Left ventricle myocardium inferior (tissue), 1 donor: ENCODE measurements around the gene GLYATL1B. TPM values are rescaled to one million over a fixed set of nuclear protein-coding genes. Genes with fewer than 3 reads are reported as not detected.
"Not testable (repeated sequence)": the region's sequence is repeated elsewhere in the genome, so short reads cannot be mapped to it uniquely, and the experiment has no call there.

Experiments used
- DNase-seq: peaks from one replicate; pipeline ENCODE4 v3.0.0-alpha.2; 2020
- H3K27ac ChIP-seq: fragments of 200-600 bp; replicated peaks from 2 replicates; pipeline ENCODE4 v1.8.0; 2021
- H3K27me3 ChIP-seq: fragments of 200-600 bp; 2 replicates; pipeline ENCODE4 v1.8.0; 2021; ENCODE audit warnings: low read depth
- H3K36me3 ChIP-seq: fragments of 200-600 bp; 2 replicates; pipeline ENCODE4 v1.8.0; 2021
- H3K4me1 ChIP-seq: fragments of 200-600 bp; 2 replicates; pipeline ENCODE4 v1.8.0; 2021
- H3K4me3 ChIP-seq: fragments of 200-600 bp; 2 replicates; pipeline ENCODE4 v1.8.0; 2021; ENCODE audit warnings: mild to moderate bottlenecking, moderate library complexity
- H3K9me3 ChIP-seq: fragments of 200-600 bp; replicated peaks from 2 replicates; pipeline ENCODE4 v1.8.0; 2021
- intact Hi-C: fragments of 100-400 bp; cut with micrococcal nuclease; formaldehyde crosslinking; loops from one replicate; pipeline ENCODE4 v1.11.0; 2022
- long read RNA-seq: library from polyadenylated mRNA; unstranded; transcript quantifications from one replicate; pipeline ENCODE4 v2.0.0, GENCODE V29; 2021
- total RNA-seq: library from RNA; stranded (reverse); fragmentation: NEBNext Ultra II Directional; extraction: Animal tissue kit (Norgen Biotek cat#: 25700); gene quantifications from one replicate; pipeline ENCODE4 v1.2.1, GENCODE V29; 2021
- TF ChIP-seq, protein P1 (sequence below): fragments of 200-600 bp; IDR thresholded peaks from 2 replicates; pipeline ENCODE4 v1.8.0; 2021; ENCODE audit warnings: antibody characterized with exemption, mild to moderate bottlenecking, borderline replicate concordance
- donor health status: DM: no; HTN: yes; CAD: no; lungs with severe emphysema.

Gene GLYATL1B, protein sequence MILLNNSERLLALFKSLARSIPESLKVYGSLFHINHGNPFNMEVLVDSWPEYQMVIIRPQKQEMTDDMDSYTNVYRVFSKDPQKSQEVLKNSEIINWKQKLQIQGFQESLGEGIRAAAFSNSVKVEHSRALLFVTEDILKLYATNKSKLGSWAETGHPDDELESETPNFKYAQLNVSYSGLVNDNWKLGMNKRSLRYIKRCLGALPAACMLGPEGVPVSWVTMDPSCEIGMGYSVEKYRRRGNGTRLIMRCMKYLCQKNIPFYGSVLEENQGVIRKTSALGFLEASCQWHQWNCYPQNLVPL
- not detected for total RNA-seq
- long read RNA-seq = 0 reads

DNA sequence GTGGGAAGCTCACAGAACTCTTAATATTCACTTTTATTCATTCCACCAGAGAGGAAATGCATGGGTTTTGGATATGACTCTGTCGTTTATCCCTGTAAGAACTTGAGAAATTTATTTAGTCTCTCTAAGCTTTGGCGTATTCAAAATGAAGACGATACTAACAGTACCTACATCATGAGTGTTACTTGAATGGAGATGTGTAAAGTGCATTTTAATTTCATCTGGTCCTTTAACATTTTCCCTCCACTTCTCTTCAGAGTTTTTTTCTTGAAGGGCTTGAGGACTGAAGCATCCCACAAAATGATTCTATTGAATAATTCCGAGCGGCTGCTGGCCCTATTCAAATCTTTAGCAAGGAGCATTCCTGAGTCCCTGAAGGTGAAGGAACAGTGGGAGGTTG, at the start of gene GLYATL1B:
TSS of gene GLYATL1B (plus strand) at position 301 of the 400 bp plus-strand sequence. CDS start at position 301, 0 bp downstream.
- H3K9me3 ChIP-seq, H3K4me1 ChIP-seq, H3K27me3 ChIP-seq, H3K4me3 ChIP-seq, H3K27ac ChIP-seq, DNase-seq, intact Hi-C loops, H3K36me3 ChIP-seq: not testable (repeated sequence)

DNA sequence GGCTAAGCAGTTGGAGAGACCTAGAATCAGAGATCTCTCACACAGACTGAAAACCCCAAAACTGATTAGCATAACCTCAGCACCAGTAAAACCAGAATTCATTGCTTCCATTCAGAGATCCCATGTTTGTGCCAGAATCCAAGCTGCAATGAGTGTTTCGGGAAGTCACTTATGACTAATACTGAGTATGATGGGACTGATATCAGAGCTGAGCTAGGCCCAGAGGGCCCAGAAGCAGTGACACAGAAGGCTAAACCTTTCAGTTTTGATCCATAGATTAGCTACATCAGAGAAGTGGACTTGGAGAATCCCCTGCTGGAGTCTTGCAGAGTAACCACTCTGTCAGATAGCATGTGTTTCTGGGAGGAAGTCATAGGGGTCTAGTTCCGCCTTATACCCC, 49.6 kb upstream of the GLYATL1B start:
- H3K27me3 ChIP-seq = peaks cover 12% of the 10 kb centered on the region
- H3K4me3 ChIP-seq, H3K9me3 ChIP-seq, H3K36me3 ChIP-seq, H3K27ac ChIP-seq, DNase-seq, H3K4me1 ChIP-seq, intact Hi-C loops: not testable (repeated sequence)

DNA sequence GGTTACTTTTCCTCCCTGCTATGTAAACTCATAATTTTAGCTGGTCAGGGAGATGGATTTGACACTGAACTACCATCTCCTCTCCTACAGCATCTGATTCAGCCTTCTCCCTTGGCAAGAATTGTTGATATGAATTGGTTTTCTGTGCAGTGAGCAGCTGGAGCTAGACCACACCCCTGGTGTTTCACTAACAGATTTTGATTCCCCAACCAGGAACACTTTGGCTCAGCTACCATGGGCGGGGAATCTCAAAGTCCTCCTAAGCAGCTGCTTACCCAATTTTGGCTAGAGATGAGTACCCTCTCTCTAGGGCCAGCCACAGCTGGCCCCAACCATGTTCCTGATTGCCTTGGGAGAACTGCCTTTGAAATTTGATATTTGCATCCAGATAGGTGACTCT, 48.7 kb upstream of the GLYATL1B start:
- intact Hi-C loops, H3K4me1 ChIP-seq, DNase-seq: not testable (repeated sequence)

DNA sequence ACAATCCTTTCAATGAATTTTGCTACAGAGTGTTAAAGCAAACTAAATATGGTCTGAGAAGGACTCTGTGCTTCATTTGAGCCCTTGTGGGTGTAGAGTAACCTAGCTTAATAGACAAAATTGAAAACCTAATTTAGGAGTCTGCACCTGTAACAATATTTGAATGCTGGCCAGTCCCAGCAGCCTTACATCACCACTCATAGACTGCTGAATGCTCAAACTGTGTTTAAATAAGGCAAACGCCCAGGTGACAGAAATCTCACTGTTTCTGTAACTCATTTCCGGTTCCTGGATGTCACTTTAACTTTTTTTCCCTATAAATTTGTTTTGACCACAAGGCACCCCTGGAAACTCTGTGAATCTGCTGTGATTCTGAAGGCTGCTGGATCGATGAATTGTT, 45.5 kb upstream of the GLYATL1B start:
- TF ChIP-seq, protein P1, sequence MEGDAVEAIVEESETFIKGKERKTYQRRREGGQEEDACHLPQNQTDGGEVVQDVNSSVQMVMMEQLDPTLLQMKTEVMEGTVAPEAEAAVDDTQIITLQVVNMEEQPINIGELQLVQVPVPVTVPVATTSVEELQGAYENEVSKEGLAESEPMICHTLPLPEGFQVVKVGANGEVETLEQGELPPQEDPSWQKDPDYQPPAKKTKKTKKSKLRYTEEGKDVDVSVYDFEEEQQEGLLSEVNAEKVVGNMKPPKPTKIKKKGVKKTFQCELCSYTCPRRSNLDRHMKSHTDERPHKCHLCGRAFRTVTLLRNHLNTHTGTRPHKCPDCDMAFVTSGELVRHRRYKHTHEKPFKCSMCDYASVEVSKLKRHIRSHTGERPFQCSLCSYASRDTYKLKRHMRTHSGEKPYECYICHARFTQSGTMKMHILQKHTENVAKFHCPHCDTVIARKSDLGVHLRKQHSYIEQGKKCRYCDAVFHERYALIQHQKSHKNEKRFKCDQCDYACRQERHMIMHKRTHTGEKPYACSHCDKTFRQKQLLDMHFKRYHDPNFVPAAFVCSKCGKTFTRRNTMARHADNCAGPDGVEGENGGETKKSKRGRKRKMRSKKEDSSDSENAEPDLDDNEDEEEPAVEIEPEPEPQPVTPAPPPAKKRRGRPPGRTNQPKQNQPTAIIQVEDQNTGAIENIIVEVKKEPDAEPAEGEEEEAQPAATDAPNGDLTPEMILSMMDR = no peak
- intact Hi-C loops = no loop called here
- no peaks in the 10 kb centered on the region for H3K4me1 ChIP-seq
- no peak overlapping the region for H3K27ac ChIP-seq
- peaks cover 5% of the 10 kb centered on the region for H3K9me3 ChIP-seq
- peaks cover 9% of the 10 kb centered on the region for H3K27me3 ChIP-seq
- no peak for DNase-seq
- H3K4me3 ChIP-seq = no peak overlapping the region
- no peaks in the 10 kb centered on the region for H3K36me3 ChIP-seq

More for the DNA sequence above, 48.7 kb upstream of the GLYATL1B start:
- H3K36me3 ChIP-seq, H3K27ac ChIP-seq, H3K9me3 ChIP-seq, H3K4me3 ChIP-seq: not testable (repeated sequence)
- peaks cover 12% of the 10 kb centered on the region for H3K27me3 ChIP-seq

DNA sequence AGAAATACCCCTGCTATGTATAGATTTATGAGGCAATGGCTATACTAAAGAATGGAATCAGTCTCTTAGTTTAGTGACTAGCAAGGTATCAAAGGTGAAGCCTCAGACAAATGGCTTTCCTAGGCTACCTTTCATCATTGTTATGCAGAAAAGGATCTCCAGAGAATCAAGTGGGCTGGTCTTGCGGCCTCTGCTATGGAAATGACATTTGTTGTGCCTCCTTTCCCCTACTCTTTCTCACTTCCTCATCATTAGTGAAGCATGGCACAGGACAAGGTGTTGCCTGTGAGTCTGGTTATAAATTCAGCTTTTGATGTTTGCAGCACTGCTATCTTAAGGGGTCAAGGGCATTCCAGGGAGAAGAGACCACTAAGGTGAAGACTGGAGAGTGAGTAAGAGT, 34.7 kb upstream of the GLYATL1B start:
- H3K4me3 ChIP-seq, H3K9me3 ChIP-seq, H3K36me3 ChIP-seq, H3K27ac ChIP-seq, DNase-seq, intact Hi-C loops, H3K4me1 ChIP-seq: not testable (repeated sequence)
- H3K27me3 ChIP-seq = peaks cover 17% of the 10 kb centered on the region

DNA sequence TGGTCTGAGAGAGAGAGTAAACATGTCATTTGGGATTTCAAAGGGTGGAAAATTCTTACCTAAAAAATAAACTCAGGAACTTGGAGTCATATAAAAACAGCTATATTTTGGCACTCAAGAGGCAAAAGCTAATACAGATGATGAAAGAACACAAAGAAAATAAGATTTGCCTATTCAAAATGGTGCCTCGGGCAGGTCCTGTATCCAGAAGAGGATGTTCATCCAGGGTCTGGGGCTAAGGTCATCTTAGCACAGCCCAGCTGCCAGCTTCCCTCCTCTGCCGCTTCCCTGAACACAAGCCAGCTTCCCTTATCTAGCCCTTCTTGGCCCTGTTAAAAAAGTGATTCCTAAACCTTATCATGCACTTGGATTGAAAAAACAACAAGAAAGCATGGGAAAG, 33.8 kb upstream of the GLYATL1B start:
- intact Hi-C loops, H3K36me3 ChIP-seq, H3K27ac ChIP-seq: not testable (repeated sequence)

DNA sequence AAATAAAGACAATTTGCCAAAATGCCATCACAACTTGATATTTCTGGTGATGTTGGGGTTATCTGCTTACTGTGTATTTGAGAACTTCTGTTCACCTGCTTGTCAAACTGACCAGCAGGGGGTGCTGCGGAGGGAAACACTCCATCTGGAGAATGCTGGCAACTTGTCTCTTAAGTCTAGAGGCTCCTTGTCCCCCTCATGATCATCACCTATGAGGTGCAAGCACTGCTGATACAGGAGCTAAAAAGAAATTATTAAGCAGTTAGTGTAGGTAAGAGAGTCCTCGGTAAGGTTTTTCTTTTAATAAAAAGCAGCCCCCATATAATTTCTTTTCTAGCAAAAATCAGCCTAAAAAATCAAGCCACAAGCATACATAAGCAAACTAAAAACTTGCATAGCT, 32.7 kb upstream of the GLYATL1B start:
- TF ChIP-seq, protein P1 = peak; percentile 73
- no peak overlapping the region for H3K4me3 ChIP-seq
- intact Hi-C loops = no loop called here
- H3K36me3 ChIP-seq = no peaks in the 10 kb centered on the region
- H3K27ac ChIP-seq = no peak overlapping the region
- peaks cover 5% of the 10 kb centered on the region for H3K4me1 ChIP-seq
- peak; percentile 51 for DNase-seq
- H3K27me3 ChIP-seq = peaks cover 32% of the 10 kb centered on the region
- H3K9me3 ChIP-seq = no peaks in the 10 kb centered on the region

More for the DNA sequence above, 33.8 kb upstream of the GLYATL1B start:
- peaks cover 26% of the 10 kb centered on the region for H3K27me3 ChIP-seq
- H3K9me3 ChIP-seq, H3K4me3 ChIP-seq, H3K4me1 ChIP-seq, DNase-seq: not testable (repeated sequence)

DNA sequence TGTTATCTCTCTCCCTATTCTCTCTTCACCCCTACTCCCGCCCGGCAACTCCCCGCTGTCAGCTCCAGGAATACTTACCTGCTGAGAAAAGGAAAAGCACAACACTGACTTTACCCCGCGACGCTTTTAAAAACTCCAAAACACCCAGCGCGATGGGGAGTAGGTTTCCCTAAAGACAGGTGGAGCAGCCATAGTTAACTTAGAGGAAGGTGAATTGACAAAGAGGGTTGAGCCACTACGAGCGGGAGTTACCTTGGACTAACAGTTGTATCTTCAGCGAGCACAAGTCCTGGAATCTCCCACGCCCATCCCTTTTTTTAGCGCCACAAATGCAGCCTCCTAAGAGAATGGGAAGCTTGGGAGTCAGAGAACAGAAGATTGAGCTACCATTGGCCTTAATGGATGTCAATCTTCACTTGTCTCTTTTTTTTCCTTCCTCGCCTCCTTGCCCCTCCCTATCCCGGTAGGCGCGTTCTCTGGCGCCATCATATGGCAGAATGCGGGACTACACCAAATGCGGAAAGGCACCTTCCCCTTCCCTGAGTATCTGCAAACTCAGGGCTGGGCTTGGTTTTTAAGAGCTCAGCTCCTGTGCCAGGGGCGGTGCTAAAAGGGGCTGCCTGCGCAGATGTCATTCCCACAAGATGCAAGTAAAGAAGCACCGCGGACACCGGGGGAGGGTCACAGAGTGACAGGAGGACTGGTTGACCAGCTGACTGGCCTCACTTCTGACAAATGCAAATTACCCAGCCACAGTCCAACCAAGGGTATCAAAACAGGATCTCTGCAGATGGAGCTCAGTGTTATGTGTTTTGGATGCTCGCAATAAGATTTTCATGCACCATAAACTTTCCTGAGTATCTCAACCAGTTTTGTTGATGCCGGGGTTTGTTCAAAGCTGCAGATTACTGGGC, 27.7 kb upstream of the GLYATL1B start:
- H3K9me3 ChIP-seq, H3K27ac ChIP-seq, H3K36me3 ChIP-seq, intact Hi-C loops, H3K4me1 ChIP-seq: not testable (repeated sequence)
- DNase-seq = peak; percentile 41
- TF ChIP-seq, protein P1 = peak; percentile 63
- Histone ChIP-seq H3K4me3 (peak overlapping the region; percentile 42), H3K27me3 (peaks cover 81% of the 10 kb centered on the region)

DNA sequence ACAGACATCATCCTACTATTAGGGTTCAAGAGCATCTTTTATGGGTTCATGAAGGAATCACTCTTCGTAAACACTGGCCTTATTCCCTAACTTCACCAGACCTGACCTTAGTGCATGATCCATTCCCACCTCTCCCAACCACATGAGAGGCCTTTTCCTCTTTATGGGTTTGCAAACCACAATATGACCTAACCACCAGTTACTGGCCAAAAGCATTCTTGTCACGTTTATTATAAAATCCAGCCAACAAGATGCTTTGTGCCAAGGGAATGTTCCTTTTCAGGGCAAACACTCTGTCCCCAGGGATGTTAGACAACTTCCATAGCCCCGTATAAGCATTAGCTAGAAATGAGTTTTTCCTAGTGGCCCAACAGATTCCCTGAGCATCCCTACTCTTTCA, 26.0 kb upstream of the GLYATL1B start:
- H3K36me3 ChIP-seq, DNase-seq, H3K9me3 ChIP-seq, H3K4me3 ChIP-seq, H3K27ac ChIP-seq, intact Hi-C loops, H3K4me1 ChIP-seq: not testable (repeated sequence)
- H3K27me3 ChIP-seq = peaks cover 97% of the 10 kb centered on the region
